Natural killer cell (primary cell): ENCODE data around the gene SENP1. TPM values are rescaled to one million over a fixed set of nuclear protein-coding genes. Genes with fewer than 3 reads are reported as not detected.

Experiments
- ATAC-seq, 3 donors: fragments of 150-1000 bp in 2 of 3; fragments of 200-7000 bp in 1 of 3; cut with Tn5 transposase; 1 replicate in 1 of 3; 2 replicates in 2 of 3; pipeline ENCODE4 v1.10.0; 2021; ENCODE audit warnings: mild to moderate bottlenecking in 2 of 3, moderate library complexity in 2 of 3
- DNase-seq, 2 donors: peaks; one replicate each; pipeline versions ENCODE4 v3.0.0 to v3.0.0-alpha.2; 2013 to 2021; ENCODE audit warnings: mixed read lengths in 1 of 2
- H3K27ac ChIP-seq: one replicate; pipeline ENCODE4 v1.5.1; 2013; ENCODE audit warnings: mild to moderate bottlenecking, low read length
- H3K27me3 ChIP-seq: one replicate; pipeline ENCODE4 v1.6.1; 2013; ENCODE audit warnings: low read length; ENCODE audit not compliant: control insufficient read depth, insufficient read depth
- H3K36me3 ChIP-seq: one replicate; pipeline ENCODE4 v1.6.1; 2013; ENCODE audit warnings: low read length; ENCODE audit not compliant: control insufficient read depth, insufficient read depth
- H3K4me1 ChIP-seq: one replicate; pipeline ENCODE4 v1.6.1; 2013; ENCODE audit warnings: low read length; ENCODE audit not compliant: control insufficient read depth, insufficient read depth
- H3K4me3 ChIP-seq: one replicate; pipeline ENCODE4 v1.5.1; 2013; ENCODE audit warnings: low read length
- H3K9me3 ChIP-seq: one replicate; pipeline ENCODE4 v1.6.1; 2013; ENCODE audit warnings: low read length; ENCODE audit not compliant: control insufficient read depth, insufficient read depth
- H3K27ac Mint-ChIP-seq, 2 donors: one replicate each; pipeline ENCODE4 v1.8.0; 2022; ENCODE audit warnings: mild to moderate bottlenecking in 2 of 2, mixed read lengths in 2 of 2, moderate library complexity in 1 of 2
- H3K27me3 Mint-ChIP-seq, 2 donors: one replicate each; pipeline ENCODE4 v1.8.0; 2022; ENCODE audit warnings: low read depth in 2 of 2, mixed read lengths in 2 of 2
- H3K36me3 Mint-ChIP-seq: one replicate; pipeline ENCODE4 v1.8.0; 2022; ENCODE audit warnings: mixed read lengths
- H3K4me1 Mint-ChIP-seq, 2 donors: one replicate each; pipeline ENCODE4 v1.8.0; 2022; ENCODE audit warnings: mixed read lengths in 2 of 2
- H3K4me3 Mint-ChIP-seq: one replicate; pipeline ENCODE4 v1.8.0; 2022; ENCODE audit warnings: mild to moderate bottlenecking, moderate library complexity, mixed read lengths
- H3K9me3 Mint-ChIP-seq, 2 donors: one replicate each; pipeline ENCODE4 v1.8.0; 2022; ENCODE audit warnings: mixed read lengths in 2 of 2
- CTCF ChIP-seq: fragments of 200-600 bp; IDR thresholded peaks from one replicate; pipeline ENCODE4 v1.8.0; 2022; ENCODE audit warnings: antibody characterized with exemption
- WGBS: methylation state at CpG from one replicate; pipeline ENCODE4 v1.1.7; 2013; ENCODE audit warnings: missing lambda C conversion rate; ENCODE audit not compliant: insufficient coverage; 5-methylcytosine and 5-hydroxymethylcytosine counted together
- intact Hi-C: fragments of 100-400 bp; cut with micrococcal nuclease; formaldehyde crosslinking; loops from one replicate; pipeline ENCODE4 v1.14.2; 2022
- total RNA-seq, 4 donors: library from RNA; stranded (reverse); fragments of 120-200 nt in 1 of 4; gene quantifications; one replicate each; pipeline versions ENCODE4 v1.2.3 to v1.2.4, GENCODE V29; 2013 to 2022

Gene SENP1
- total RNA-seq, 3 donors from 2014 or later (not counting 1 experiment from before 2014, with no cell fraction given) = 35.6 to 39.6 (median 36.8) TPM

DNA sequence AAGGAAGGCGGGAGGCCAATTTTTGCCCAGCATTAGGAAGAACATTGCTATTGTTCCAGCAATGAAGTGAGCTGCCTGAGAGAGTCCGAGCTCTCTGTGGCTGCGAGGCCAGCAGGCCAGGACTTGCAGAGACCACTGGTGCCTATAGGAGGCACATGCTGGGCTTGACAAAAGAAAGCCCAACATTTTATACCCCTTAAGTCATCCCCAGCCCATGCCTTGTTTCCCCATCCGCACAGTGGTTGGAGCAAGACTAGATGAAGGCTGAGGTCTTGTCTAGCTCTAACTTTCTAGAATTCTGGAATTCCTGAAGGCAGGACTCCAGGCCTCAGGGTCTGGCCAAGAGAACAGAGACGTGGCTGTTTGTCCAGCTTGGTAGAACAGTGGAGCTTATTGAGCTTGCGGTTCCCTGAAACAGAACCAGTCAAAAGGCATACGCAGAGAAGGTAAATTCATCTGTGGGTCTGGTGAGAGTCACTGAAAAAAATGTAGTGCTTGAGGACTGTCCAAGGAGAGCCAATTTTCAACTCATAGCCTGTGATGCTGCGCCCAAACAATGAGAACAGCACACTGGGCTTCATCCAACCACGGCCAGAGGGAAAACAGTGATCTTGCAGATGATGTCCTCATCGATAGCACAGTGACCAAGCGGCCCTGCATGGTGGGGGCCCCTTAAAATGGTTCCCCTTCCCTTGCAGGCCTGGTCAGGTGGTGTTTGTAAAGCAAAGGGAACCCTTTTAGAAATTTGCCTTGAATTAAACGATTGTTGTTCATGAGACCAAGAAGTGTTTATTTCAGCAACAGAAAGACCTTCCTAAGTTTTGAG, 74.5 kb downstream of the SENP1 start:
- Mint-ChIP-seq H3K4me1 (no peaks in the 10 kb centered on the region), H3K36me3 (no peaks in the 10 kb centered on the region), H3K9me3 (no peaks in the 10 kb centered on the region), H3K27ac (no peak overlapping the region), H3K27me3 (peaks cover 0 to 8% of the 10 kb centered on the region in 2 donors), H3K4me3 (no peak overlapping the region)
- 96% methylated on average over 12 of the region's 12 CpGs for WGBS
- Histone ChIP-seq H3K4me1 (no peaks in the 10 kb centered on the region), H3K36me3 (no peaks in the 10 kb centered on the region), H3K27me3 (no peaks in the 10 kb centered on the region), H3K4me3 (no peak overlapping the region), H3K27ac (no peak overlapping the region), H3K9me3 (no peaks in the 10 kb centered on the region)
- ATAC-seq = no peak
- no peak for DNase-seq
- TF ChIP-seq CTCF = no peak
- intact Hi-C loops = no loop called here

DNA sequence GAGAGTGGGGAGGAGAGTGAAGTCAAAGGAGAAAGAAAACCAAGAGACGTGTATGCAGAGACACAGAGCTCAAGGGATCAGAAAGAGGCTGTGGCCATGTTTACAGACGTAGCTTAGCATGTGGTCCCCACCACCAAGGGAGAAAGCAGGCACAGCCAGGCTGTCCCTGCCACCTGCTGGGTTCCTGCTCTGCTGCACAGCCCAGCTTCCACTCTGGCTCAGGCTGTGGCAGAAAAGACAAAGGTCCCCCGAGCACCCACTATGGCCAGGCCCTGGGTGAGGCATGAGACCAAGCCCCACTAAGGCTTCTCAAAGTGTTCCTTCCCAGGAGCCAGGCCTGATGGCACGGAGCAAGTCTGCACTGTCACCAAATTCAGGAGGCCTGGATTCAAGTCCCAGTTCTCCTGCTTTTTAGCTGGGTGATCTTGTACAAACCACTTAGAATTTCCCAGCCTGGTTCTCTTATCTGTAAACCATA, 75.7 kb downstream of the SENP1 start:
- H3K27ac ChIP-seq = no peak overlapping the region
- peaks cover 0 to 8% of the 10 kb centered on the region in 2 donors for H3K27me3 Mint-ChIP-seq
- TF ChIP-seq CTCF = no peak
- WGBS = 74% methylated on average over 4 of the region's 4 CpGs
- no peak overlapping the region for H3K4me3 Mint-ChIP-seq
- no peak overlapping the region for H3K4me3 ChIP-seq
- H3K27ac Mint-ChIP-seq = no peak overlapping the region
- DNase-seq (no peak), ATAC-seq (no peak)
- intact Hi-C loops = no loop called here
- no peaks in the 10 kb centered on the region for H3K27me3 ChIP-seq
- H3K4me1 Mint-ChIP-seq = no peaks in the 10 kb centered on the region
- H3K36me3 ChIP-seq = no peaks in the 10 kb centered on the region
- no peaks in the 10 kb centered on the region for H3K4me1 ChIP-seq
- H3K36me3 Mint-ChIP-seq = no peaks in the 10 kb centered on the region
- no peaks in the 10 kb centered on the region for H3K9me3 Mint-ChIP-seq
- no peaks in the 10 kb centered on the region for H3K9me3 ChIP-seq

DNA sequence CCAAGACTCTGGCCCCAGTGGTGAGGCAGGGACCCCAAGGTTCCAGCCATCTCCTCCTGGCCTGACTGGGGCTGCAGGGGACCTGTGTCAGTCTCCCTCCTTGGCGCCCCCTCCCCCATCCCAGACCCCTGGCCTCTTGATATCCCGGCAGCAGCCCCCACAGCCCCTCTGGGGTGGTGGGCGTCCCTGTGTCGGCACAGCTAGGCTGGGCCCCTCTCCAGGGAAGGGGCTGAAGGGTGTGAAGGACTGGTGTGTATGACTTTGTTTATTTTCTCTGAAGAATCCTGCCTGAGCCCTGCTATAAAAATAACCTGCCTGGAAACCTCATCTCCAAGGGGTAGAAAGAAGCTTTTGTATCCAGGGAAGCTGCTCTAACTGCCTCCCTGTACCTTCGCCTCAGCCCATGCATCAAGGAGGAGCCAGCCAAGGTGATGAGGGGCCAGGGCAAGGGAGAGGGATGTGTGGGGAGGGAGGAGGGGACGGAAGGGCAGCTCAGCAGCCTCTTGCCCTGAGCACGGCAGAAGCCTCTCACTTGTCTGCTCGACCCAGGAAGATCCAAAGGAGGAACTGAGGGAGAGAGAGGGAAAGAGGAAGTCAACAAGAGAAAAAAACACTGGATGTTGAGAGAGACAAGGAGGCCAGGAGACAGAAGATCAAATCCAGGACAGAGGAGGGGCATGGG, 76.2 kb downstream of the SENP1 start:
- Histone ChIP-seq H3K9me3 (no peaks in the 10 kb centered on the region), H3K4me1 (no peaks in the 10 kb centered on the region), H3K27me3 (no peaks in the 10 kb centered on the region), H3K27ac (no peak overlapping the region), H3K4me3 (no peak overlapping the region), H3K36me3 (no peaks in the 10 kb centered on the region)
- Mint-ChIP-seq H3K4me3 (no peak overlapping the region), H3K9me3 (no peaks in the 10 kb centered on the region), H3K36me3 (no peaks in the 10 kb centered on the region), H3K4me1 (no peaks in the 10 kb centered on the region), H3K27ac (no peak overlapping the region), H3K27me3 (peaks cover 0 to 8% of the 10 kb centered on the region in 2 donors)
- WGBS = 73% methylated on average over 6 of the region's 8 CpGs
- ATAC-seq = no peak
- no peak for TF ChIP-seq CTCF
- intact Hi-C loops = no loop called here
- DNase-seq = no peak
